ENCODE measurements around the gene FCHSD2.
"Not testable (repeated sequence)": the region's sequence is repeated elsewhere in the genome, so short reads cannot be mapped to it uniquely, and the experiment has no call there.

Gene FCHSD2

DNA sequence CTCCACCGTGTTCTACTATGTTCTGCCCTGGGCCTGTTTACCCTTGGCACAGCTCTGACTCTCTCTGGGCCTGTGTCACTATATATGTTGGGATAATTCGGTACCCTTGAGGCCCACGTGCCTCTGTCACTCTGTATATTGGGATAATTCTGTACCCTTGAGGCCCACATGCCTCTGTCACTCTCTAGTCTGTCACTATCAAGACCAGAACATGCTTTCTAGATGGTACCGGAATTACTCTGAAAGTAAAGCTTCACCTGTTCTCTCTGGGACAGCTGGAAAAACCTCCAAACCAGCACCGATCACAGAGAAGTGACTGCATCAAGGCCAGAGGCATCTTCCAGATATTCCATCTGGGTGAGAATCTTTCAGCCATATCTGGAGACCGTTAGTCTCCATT is 9.3 kb upstream of the FCHSD2 start:
- no peak for DNase-seq (ENCODE audit: low spot score)

- no peak for DNase-seq (ENCODE audit: low spot score)
These were observed 7.0 kb upstream of the FCHSD2 start for GRCh38 chr11:73149105-73149504.

DNA sequence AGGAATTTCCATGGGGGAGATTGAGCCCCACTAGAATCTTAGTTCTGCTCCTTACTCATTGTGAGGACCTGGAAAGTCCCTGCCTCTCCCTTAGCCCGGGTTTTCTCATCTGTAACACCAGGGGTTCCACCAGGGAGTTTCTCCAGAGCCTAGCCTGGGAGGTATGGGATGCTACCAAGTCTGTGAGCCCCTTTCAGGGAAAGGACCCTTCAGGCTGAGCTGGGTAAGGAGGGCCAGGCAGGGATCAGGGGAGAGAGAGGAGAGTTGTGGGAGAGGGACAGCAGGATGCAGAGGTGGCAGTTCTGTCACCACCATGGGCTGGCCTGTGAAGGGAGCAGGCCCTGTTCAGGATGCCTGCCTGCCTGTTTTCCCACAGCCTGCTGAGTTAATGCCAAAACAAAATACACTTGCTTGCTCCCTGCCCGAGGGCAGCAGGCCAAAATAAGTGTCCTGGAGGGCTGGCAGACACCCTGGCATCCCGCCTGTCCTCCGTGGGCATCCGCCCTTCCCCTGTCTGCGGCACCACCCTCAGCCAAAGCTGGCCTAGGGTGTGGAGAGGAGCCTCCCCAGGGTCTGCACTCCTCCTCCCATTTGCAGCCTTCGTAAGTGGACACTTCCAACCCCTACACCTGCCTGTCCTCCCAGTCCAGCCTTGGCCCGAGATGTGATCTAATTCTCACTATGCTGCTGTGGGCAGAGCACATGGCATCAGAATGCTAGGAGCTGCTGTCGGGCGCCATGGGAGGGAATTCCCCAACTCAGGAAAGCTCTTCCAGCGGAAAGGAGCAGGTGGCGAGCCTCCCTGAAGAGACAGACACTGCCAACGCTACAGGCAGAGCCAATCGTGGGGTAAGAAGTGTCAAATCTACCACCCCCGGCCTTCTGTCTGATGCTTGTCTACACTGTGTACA is 5.9 kb upstream of the FCHSD2 start:
- no peak for DNase-seq (ENCODE audit: low spot score)

GRCh38 chr11:73145986-73146575 is 4.0 kb upstream of the FCHSD2 start:
- no peak for DNase-seq (ENCODE audit: low spot score)

DNA sequence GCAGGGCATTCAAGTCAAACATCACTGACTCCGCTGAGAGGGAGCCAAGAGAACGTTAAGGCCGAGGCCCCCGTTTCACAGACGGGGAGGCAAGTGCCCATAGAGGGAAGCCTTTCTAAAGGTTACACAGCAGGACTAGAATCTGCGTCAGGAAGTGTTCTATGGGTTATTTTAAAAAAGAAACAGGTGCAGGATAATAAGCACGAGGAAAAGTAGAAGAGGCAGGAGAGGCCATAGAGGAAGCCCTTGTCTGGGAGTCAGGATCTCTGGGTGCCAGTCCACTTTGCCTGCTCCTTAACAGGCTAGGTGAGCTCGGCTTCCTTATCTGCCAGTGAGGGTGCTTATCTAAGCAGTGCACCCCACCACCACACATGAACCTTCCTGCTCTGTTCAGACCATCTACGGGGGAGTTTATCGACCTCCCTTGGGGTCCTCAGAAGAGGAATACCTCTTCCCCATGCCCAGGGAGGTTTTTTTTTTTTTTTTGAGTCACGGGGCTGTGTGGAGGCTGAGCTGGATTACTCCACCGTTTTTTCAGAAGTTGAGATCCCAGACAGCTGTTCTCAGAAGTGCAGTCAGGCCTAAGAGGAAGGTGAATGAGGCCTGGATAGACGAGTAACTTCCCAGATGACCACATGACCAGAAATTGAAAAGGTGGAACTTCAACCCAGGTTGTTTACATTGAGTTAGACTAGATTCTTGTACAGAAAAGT is 1.2 kb upstream of the FCHSD2 start:
- peak; percentile 31 for DNase-seq (ENCODE audit: low spot score)

DNA sequence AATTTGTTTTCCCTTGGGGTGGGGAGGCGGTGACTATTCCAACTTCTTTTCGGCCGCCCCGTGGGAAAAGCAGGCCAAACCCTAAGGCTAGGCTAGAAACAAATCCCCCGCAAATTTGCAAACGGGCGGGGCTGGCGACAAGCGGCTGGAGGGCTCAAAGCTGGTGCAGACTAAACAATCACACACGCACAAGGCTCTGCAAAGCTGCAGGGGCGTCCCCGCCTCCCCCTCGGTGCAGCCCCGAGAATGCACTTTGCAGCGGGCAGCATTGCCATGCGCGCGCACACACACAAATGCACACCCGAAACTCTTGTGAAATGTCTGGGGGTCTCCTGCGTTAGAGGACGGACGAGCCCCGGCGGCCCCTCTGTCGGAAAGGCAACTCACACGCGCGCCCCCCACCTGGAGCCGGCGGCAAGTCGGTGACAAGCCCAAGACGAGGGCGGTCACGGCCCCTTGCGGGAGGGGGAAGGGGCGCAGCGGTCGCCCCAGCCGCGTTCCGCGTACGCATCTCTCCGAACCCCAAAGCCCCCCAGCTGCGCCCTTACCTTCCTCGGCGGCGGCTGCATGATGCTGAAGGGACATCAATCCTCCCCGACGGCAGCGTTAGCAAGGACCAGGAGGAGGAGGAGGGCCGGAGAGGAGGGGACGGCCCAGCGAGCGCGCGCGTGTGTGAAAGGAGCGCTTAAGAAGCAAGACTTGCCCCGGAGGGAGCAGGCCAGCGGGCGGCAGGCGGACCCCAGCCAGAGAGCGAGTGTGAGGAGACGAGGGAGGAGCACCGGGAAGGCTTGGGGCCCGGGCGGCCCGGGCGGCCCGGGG is 600 bp downstream of the FCHSD2 start:
- DNase-seq (ENCODE audit: low spot score), result peak; percentile 84

GRCh38 chr11:73141031-73141308 is 1.1 kb downstream of the FCHSD2 start:
- peak; percentile 24 for DNase-seq (ENCODE audit: low spot score)

- DNase-seq (ENCODE audit: low spot score), result peak; percentile 24
These were observed 1.7 kb downstream of the FCHSD2 start for GRCh38 chr11:73140213-73141030.

GRCh38 chr11:73139476-73140198 is 2.5 kb downstream of the FCHSD2 start:
- no peak for DNase-seq (ENCODE audit: low spot score)

GRCh38 chr11:73137944-73138274 is 4.2 kb downstream of the FCHSD2 start:
- DNase-seq (ENCODE audit: low spot score), result no peak

DNA sequence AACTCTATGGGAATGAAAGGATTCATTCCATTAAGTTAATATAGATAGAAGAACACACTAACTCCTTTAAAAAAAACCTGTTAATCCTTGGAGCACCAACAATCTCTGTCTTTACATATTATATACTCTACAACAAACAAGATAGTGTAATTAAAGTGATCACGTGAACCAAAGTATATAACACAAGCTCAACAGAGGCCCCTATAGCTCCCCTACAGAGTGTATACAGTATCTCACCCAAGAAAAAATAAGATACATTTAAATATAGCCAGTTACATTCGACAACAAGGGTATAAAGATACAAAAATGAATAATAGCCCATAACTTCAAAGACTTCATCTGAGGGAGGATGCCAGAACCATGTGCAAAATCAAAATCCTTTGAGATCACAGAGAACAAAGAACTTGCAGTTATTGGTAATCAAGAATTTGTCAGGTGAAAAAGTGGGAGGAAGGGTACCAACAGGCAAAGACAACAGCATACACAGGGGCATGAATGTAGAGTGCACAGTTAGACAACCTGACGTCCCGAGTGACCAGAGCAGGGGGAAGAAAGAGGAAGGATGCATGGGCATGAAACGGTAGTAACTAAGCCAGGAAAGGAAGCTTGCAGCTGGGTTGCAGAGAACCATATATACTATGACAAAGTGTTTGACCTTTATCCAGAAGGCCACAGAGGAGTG is 4.7 kb downstream of the FCHSD2 start:
- no peak for DNase-seq (ENCODE audit: low spot score)

DNA sequence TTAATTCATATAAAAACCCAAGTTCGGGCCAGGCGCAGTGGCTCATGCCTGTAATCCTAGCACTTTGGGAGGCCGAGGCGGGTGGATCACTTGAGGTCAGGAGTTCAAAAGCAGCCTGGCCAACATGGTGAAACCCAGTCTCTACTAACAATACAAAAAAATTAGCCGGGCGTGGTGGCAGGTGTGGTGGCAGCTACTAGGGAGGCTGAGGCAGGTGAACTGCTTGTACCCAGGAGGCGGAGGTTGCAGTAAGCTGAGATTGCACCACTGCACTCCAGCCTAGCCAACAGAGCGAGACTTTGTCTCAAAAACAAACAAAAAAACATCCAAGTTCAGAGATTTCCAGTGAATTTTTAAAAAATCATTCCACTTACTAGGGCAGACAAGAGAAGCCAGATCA is 5.4 kb downstream of the FCHSD2 start:
- DNase-seq (ENCODE audit: low spot score), result not testable (repeated sequence)

DNA sequence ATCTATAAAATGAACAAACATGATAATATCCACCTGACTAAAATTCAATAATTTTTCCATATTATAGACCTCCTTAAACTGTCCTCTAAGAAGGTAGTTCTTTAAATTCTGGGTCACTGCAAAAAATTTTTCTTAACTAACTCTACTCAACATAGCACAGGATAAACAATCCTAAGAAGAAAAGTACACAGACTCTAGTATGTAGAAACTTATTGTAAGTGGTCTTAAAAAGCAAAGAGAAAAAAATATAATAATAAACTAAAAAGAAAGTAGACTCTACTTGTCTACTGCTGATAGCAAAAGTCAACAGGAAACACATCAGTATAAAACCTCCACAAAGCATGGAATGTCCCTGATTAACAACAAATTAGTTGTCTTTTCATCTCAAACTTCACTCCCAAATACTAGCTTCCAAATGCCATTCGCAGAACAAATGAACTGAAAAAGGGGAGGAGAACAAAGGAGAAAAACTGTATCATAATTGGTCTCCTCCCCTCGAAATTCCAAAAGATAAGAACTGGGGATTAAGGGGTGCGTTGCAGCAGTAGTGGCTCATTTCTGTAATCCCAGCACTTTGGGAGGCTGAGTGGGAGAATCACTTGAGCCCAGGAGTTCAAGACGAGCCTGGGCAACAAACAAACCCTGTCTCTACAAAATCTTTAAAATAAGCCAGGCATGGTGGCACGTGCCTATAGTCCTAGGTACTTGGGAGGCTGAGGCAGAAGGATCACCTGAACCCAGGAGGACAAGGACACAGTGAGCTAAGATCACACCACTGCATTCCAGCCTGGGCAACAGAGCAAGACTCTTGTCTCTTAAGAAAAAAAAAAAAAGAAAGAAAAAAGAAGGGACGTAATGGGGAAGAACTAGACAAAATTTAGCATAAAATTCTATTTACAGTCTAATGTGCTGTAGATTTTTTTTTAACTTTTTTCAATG is 6.5 kb downstream of the FCHSD2 start:
- no peak for DNase-seq (ENCODE audit: low spot score)

DNA sequence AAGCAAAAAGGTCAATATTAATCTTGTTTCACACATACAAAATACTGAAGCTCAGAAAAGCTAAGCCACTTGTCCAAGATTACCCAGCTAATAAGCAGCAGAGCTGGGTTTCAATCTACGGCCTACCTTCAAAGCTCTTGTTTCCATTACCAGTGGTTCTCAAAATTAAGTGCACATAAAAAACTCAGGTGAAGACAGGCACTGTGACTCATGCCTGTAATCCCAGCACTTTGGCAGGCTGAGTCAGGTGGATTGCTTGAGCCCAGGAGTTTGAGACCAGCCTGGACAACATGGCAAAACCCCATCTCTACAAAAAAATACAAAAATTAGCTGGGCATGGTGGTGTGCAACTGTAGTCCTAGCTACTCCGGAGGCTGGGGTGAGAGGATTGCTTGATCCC is 9.8 kb downstream of the FCHSD2 start:
- not testable (repeated sequence) for DNase-seq (ENCODE audit: low spot score)

DNA sequence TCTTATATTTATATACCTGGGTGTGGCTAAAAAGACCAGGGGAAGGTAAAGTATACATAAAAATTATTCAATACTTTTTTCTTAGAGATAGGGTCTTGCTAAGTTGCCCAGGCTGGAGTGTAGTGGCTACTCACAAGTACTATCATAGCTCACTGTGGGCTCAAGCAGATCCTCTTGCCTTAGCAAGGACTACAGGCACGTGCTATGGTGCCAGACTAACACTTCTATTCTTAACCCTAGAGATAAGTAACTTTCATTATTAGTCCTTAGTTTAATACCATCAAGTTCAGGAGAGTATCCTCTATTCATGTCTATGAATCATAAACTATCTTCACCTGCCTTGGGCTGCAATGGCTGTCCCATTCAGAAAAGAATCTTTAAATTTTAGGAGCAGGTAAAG is 11.9 kb downstream of the FCHSD2 start:
- no peak for DNase-seq (ENCODE audit: low spot score)

DNA sequence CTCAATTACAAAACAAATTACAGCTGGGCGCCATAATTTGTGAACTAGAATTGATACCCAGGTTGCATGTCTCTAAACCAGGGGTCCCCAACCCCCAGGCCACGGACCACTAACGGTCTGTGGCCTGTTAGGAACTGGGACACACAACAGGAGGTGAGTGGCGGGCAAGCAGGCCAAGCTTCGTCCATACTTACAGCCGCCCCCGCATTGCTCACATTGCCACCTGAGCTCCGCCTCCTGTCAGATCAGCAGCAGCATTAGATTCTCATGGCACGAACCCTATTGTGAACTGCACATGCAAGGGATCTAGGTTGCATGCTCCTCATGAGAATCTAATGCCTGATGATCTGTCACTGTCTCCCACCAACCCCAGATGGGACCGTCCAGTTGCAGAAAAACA is 12.9 kb downstream of the FCHSD2 start:
- no peak for DNase-seq (ENCODE audit: low spot score)

GRCh38 chr11:73126804-73127480 is 15.2 kb downstream of the FCHSD2 start:
- no peak for DNase-seq (ENCODE audit: low spot score)

DNA sequence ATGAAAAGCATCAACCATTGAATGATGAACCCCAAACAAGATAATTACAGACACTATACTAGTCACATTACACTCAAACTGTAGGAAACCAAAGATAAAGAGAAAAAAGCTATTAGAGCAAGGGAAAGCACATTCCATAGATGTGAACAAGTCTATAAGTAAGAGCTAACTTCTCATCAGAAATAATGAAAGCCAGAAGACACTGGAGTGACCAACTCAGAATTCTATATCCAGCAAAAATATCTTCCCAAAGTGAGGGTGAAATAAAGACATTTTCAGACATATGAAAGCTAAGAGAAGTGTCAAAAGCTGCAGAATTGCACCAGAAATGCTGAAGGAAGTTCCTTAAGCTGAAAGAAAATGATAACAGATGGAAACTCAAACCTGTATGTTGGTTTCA is 17.3 kb downstream of the FCHSD2 start:
- DNase-seq (ENCODE audit: low spot score), result no peak
